AG10803 (cell line): ENCODE data around the gene RERE.

Experiments used
- DNase-seq: peaks from one replicate; pipeline ENCODE4 v3.0.0; 2010; ENCODE audit warnings: low read depth
- H3K4me3 ChIP-seq: 2 replicates; pipeline ENCODE4 v1.5.1; 2011; ENCODE audit warnings: mild to moderate bottlenecking, low read length, control low read depth
- CTCF ChIP-seq: conservative IDR thresholded peaks from 2 replicates; pipeline ENCODE4 v1.5.1; 2011; ENCODE audit warnings: mild to moderate bottlenecking, low read length, control low read depth, inconsistent platforms

The RERE gene

DNA sequence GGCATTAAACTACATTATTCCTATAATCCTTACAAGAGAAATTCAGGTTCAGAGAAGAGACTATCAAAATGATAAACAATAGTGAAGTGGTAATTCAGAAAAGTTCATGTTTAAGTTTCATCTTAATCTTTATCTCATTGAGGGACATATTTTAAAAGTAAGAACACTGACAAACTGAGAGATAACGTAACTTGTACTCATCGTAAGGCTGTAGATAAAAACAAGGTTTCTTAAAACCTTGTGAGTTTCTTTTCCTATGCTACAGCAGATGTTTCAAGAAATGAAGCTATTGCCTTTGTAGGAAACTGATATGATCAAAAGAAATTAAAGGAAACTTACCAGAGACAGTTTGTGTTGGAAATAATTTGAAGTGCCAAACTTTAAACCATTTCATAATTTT, 65.0 kb downstream of the RERE start:
- no peak for DNase-seq
- TF ChIP-seq CTCF, result no peak
- no peak overlapping the region for H3K4me3 ChIP-seq

DNA sequence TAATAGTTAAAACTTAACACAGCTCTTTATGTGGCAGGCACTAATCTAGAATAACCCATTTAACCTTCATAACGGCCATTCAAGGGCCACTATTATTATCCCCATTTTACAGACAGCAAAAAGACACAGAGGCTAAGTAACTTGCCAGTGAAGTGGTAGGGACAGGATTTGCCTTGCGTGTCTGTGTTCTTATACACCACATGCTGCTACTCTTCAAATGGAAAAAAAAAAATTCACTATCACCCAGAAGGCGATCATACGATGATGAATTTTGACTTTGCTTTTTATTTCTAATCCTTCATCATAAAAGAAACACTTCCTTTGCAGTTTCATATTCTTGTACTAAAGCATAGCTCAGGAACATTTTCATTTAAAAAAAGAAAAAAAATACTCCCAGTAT, 65.5 kb downstream of the RERE start:
- no peak for DNase-seq
- TF ChIP-seq CTCF, result no peak
- H3K4me3 ChIP-seq, result no peak overlapping the region

GRCh38 chr1:8747879-8748825, 69.3 kb downstream of the RERE start:
- no peak overlapping the region for H3K4me3 ChIP-seq
- no peak for DNase-seq
- no peak for TF ChIP-seq CTCF

DNA sequence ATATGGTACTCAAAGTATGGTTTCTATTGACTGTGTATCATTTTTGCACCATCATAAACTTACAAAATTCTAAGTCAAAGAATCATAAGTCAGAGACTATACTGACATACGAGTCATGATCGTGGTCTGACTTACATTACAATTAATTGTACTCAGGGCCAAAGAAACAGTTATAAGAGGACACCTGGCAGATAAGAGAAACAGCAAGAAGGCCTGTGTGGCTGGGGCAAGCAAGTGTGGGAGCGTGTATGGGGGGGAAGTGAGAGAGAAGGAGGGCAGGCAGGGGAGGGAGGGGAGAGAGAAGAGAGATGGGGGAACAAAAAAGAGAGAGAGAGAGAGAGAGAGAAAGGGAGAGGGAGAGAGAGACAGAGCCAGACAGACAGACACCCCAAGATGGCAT, 70.9 kb downstream of the RERE start:
- H3K4me3 ChIP-seq, result no peak overlapping the region
- no peak for TF ChIP-seq CTCF
- peak; percentile 8 for DNase-seq

GRCh38 chr1:8745749-8746390, 71.6 kb downstream of the RERE start:
- TF ChIP-seq CTCF, result no peak
- no peak overlapping the region for H3K4me3 ChIP-seq
- DNase-seq, result no peak

- no peak for DNase-seq
- TF ChIP-seq CTCF, result no peak
Observed at GRCh38 chr1:8745346-8745745, 72.1 kb downstream of the RERE start.

More at GRCh38 chr1:8745346-8745745, 72.1 kb downstream of the RERE start:
- no peak overlapping the region for H3K4me3 ChIP-seq
